Osteoblast (primary cell): ENCODE results near the gene MBTD1. TPM values are rescaled to one million over a fixed set of nuclear protein-coding genes. Genes with fewer than 3 reads are reported as not detected.
"Not testable (repeated sequence)": the region's sequence is repeated elsewhere in the genome, so short reads cannot be mapped to it uniquely, and the experiment has no call there.

Experiments used
- DNase-seq: peaks from one replicate; pipeline ENCODE4 v3.0.0; 2011; ENCODE audit warnings: low spot score, mixed read lengths; ENCODE audit not compliant: insufficient read length; ENCODE audit errors: missing footprints
- H2AFZ ChIP-seq: 2 replicates; pipeline ENCODE4 v1.6.0; 2011; ENCODE audit warnings: mild to moderate bottlenecking, low read length
- H3K27ac ChIP-seq: 2 replicates; pipeline ENCODE4 v1.5.1; 2011; ENCODE audit warnings: mild to moderate bottlenecking, low read depth, low read length, moderate library complexity
- H3K27me3 ChIP-seq: 2 replicates; pipeline ENCODE4 v1.6.0; 2012; ENCODE audit warnings: mild to moderate bottlenecking, control low read depth, inconsistent platforms, low read length, moderate library complexity; ENCODE audit not compliant: insufficient read depth
- H3K36me3 ChIP-seq: 2 replicates; pipeline ENCODE4 v1.5.1; 2011; ENCODE audit warnings: mild to moderate bottlenecking, low read length, control low read depth, moderate library complexity; ENCODE audit not compliant: insufficient read depth
- H3K4me1 ChIP-seq: 2 replicates; pipeline ENCODE4 v1.5.1; 2011; ENCODE audit warnings: mild to moderate bottlenecking, low read length, control low read depth, moderate library complexity; ENCODE audit not compliant: insufficient read depth
- H3K4me2 ChIP-seq: 2 replicates; pipeline ENCODE4 v1.6.0; 2011; ENCODE audit warnings: mild to moderate bottlenecking, low read length; ENCODE audit not compliant: insufficient read depth
- H3K4me3 ChIP-seq: fragments of 200-600 bp; sonication (generic); 3 replicates; pipeline ENCODE4 v1.5.1; 2012; ENCODE audit warnings: mild to moderate bottlenecking, low read length, inconsistent platforms; ENCODE audit not compliant: insufficient read depth
- H3K79me2 ChIP-seq: 2 replicates; pipeline ENCODE4 v1.6.0; 2012; ENCODE audit warnings: mild to moderate bottlenecking, low read length, control low read depth, inconsistent platforms; ENCODE audit not compliant: insufficient read depth
- H3K9me3 ChIP-seq: 2 replicates; pipeline ENCODE4 v1.5.1; 2011; ENCODE audit warnings: low read depth, low read length, control low read depth
- H4K20me1 ChIP-seq: 2 replicates; pipeline ENCODE4 v1.6.0; 2012; ENCODE audit warnings: mild to moderate bottlenecking, low read length, control low read depth; ENCODE audit not compliant: insufficient read depth
- total RNA-seq: library from RNA; depleted of rRNA; stranded (reverse); fragments of >200 nt; gene quantifications from 2 replicates; pipeline ENCODE4 v1.2.3, GENCODE V29; 2012
- TF ChIP-seq, protein P1 (sequence below): IDR thresholded peaks from 2 replicates; pipeline ENCODE4 v1.5.1; 2011; ENCODE audit warnings: mild to moderate bottlenecking, low read depth, low read length, moderate library complexity; ENCODE audit errors: extremely low read depth

MBTD1 gene
- total RNA-seq, 1 donor = 16.3 TPM

DNA sequence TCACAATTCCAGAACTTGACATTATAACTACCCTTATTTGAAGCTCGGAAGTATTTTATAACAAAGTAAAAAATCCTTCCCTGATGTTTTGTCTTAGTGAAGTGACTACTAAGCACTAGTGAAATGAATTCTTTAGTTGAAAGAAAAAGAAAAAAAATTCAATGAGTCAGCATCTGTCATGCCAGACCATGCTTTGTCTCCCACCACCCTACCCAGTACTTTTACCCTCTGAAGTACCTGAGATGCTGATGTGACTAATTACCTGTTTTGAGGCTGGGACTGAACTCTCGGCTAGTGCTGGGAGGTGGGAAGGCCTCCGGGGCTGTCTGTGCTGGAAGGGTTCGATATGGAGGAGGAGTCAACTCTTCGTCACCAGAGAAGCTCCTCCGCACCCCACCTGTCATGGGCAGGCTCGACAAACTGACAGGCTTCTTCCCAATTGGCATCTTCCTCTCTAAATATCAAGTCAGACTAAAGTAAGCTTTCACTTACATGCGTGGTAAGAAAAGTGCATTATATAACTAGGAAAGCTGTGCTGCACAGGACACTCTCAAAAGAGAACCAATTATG lies 74.0 kb downstream of the MBTD1 start:
- Histone ChIP-seq H3K36me3 (peaks cover 21% of the 10 kb centered on the region), H3K4me3 (no peak overlapping the region), H3K27me3 (no peaks in the 10 kb centered on the region), H3K9me3 (no peaks in the 10 kb centered on the region), H3K4me2 (no peak overlapping the region), H3K27ac (no peak overlapping the region), H3K79me2 (no peaks in the 10 kb centered on the region), H3K4me1 (no peaks in the 10 kb centered on the region), H2AFZ (no peak overlapping the region), H4K20me1 (no peaks in the 10 kb centered on the region)
- TF ChIP-seq, protein P1, sequence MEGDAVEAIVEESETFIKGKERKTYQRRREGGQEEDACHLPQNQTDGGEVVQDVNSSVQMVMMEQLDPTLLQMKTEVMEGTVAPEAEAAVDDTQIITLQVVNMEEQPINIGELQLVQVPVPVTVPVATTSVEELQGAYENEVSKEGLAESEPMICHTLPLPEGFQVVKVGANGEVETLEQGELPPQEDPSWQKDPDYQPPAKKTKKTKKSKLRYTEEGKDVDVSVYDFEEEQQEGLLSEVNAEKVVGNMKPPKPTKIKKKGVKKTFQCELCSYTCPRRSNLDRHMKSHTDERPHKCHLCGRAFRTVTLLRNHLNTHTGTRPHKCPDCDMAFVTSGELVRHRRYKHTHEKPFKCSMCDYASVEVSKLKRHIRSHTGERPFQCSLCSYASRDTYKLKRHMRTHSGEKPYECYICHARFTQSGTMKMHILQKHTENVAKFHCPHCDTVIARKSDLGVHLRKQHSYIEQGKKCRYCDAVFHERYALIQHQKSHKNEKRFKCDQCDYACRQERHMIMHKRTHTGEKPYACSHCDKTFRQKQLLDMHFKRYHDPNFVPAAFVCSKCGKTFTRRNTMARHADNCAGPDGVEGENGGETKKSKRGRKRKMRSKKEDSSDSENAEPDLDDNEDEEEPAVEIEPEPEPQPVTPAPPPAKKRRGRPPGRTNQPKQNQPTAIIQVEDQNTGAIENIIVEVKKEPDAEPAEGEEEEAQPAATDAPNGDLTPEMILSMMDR = no peak
- DNase-seq = peak; percentile 19

DNA sequence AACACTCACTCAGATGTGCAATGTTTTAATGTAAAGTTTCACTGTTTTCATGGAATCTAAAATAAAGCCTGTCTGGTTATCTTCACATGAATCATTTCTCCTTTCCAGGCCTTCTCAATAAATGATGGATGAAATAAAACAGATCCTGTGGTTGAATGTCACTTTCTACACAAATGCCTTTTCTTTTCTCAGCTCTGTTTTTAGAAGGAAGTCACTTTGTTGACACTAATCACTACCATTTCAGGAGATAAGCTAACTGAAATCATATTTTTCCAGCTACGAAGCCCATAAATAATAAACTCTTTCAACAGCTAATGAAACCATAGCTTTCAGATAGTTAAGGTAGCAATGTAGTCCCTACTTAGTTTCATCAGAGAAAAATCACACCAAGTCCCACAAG lies 75.7 kb downstream of the MBTD1 start:
- Histone ChIP-seq H3K27ac (no peak overlapping the region), H3K79me2 (no peaks in the 10 kb centered on the region), H4K20me1 (no peaks in the 10 kb centered on the region), H3K27me3 (no peaks in the 10 kb centered on the region), H3K36me3 (peaks cover 21% of the 10 kb centered on the region), H3K4me2 (no peak overlapping the region), H3K4me1 (peaks cover 6% of the 10 kb centered on the region), H3K9me3 (no peaks in the 10 kb centered on the region), H3K4me3 (no peak overlapping the region), H2AFZ (no peak overlapping the region)
- DNase-seq = no peak
- TF ChIP-seq, protein P1 = no peak

DNA sequence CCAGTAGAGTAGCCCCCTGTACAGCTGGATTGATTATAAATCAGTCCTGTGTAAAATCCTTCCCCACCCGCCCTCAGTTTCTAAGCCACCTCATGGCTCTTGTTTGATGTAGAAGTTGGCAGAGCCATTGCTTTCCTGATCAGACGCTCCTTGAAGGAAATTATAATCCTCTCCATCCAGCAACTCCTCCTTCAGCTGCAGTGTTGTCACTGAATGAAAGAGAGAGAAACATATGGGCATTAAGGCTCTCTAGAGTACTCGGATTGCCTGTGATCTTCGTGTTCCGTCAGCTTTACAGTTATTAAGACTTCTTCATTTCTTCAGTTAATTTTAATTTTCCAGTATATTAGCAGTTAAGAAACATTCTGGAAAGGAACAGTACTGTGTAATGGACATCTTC lies 79.4 kb downstream of the MBTD1 start:
- Histone ChIP-seq H3K36me3 (peaks cover 19% of the 10 kb centered on the region), H3K79me2 (no peaks in the 10 kb centered on the region), H3K4me2 (no peak overlapping the region), H4K20me1 (no peaks in the 10 kb centered on the region), H3K27ac (no peak overlapping the region), H2AFZ (no peak overlapping the region), H3K9me3 (no peaks in the 10 kb centered on the region), H3K4me1 (peaks cover 6% of the 10 kb centered on the region), H3K4me3 (no peak overlapping the region), H3K27me3 (no peaks in the 10 kb centered on the region)
- DNase-seq = no peak
- TF ChIP-seq, protein P1 = no peak

DNA sequence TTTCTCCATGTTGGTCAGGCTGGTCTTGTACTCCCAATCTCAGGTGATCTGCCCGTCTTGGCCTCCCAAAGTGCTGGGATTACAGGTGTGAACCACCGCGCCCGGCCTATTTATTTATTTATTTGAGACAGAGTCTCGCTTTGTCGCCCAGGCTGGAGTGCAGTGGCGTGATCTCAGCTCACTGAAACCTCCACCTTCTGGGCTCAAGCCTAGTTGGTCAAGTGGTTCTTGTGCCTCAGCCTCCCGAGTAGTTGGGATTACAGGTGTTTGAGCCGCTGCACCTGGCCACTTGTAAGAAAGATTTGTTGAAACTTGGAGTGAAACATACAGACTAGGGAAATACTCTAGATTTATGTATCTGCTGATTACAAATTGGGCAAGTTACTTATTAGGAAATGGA lies 87.8 kb downstream of the MBTD1 start:
- Histone ChIP-seq H3K36me3 (peaks cover 49% of the 10 kb centered on the region), H3K79me2 (peaks cover 17% of the 10 kb centered on the region)
- H3K27ac ChIP-seq, H4K20me1 ChIP-seq, H3K9me3 ChIP-seq, H3K4me1 ChIP-seq, H3K4me2 ChIP-seq, DNase-seq, H2AFZ ChIP-seq, H3K27me3 ChIP-seq, H3K4me3 ChIP-seq: not testable (repeated sequence)
